A549 (cell line): ENCODE measurements around the gene LRTM2.

ENCODE experiments used
- CBX8 ChIP-seq: fragments of 200-600 bp; sonication (generic); IDR thresholded peaks from 2 replicates; pipeline ENCODE4 v1.6.1; 2016
- CEBPB ChIP-seq, 2 experiments: fragments of >200 bp in 1 of 2; sonication (Bioruptor Twin) in 1 of 2; formaldehyde crosslinking in 1 of 2; IDR thresholded peaks; 2 replicates each; pipeline ENCODE4 v1.6.1; 2012 to 2016
- CHD4 ChIP-seq: fragments of 200-600 bp; sonication (generic); IDR thresholded peaks from 2 replicates; pipeline ENCODE4 v1.6.1; 2016; ENCODE audit warnings: antibody characterized with exemption, mild to moderate bottlenecking, borderline replicate concordance
- ESRRA ChIP-seq: fragments of 150-350 bp; IDR thresholded peaks from 2 replicates; pipeline ENCODE4 v1.6.1; 2014; ENCODE audit warnings: mild to moderate bottlenecking, low read length, borderline replicate concordance
- JUNB ChIP-seq: fragments of >200 bp; sonication (Bioruptor Twin); formaldehyde crosslinking; IDR thresholded peaks from 2 replicates; pipeline ENCODE4 v1.6.1; 2016
- MYC ChIP-seq: IDR thresholded peaks from 2 replicates; pipeline ENCODE4 v1.6.1; 2012; ENCODE audit warnings: mild to moderate bottlenecking, inconsistent platforms, low read length, improper control_type of control experiment, borderline replicate concordance
- POLR2A ChIP-seq: IDR thresholded peaks from 2 replicates; pipeline ENCODE4 v1.6.1; 2012; ENCODE audit warnings: mild to moderate bottlenecking, low read length
- RAD21 ChIP-seq, 2 experiments: fragments of >200 bp in 1 of 2; sonication (Bioruptor Twin) in 1 of 2; formaldehyde crosslinking in 1 of 2; IDR thresholded peaks in 1 of 2; conservative IDR thresholded peaks in 1 of 2; 2 replicates in 1 of 2; 3 replicates in 1 of 2; pipeline ENCODE4 v1.6.1; 2012 to 2018; ENCODE audit warnings: inconsistent platforms in 1 of 2
- RCOR1 ChIP-seq: fragments of 150-350 bp; IDR thresholded peaks from 2 replicates; pipeline ENCODE4 v1.6.1; 2014; ENCODE audit warnings: antibody characterized with exemption, low read length, low read depth
- RFX5 ChIP-seq: fragments of 450-650 bp; IDR thresholded peaks from 2 replicates; pipeline ENCODE4 v1.7.1; 2014; ENCODE audit warnings: antibody characterized with exemption, mild to moderate bottlenecking, moderate library complexity
- SMC3 ChIP-seq: fragments of >200 bp; sonication (Bioruptor Twin); formaldehyde crosslinking; IDR thresholded peaks from 3 replicates; pipeline ENCODE4 v1.6.1; 2018; ENCODE audit warnings: inconsistent platforms
- TF ChIP-seq, protein P1 (sequence below): fragments of >200 bp; sonication (Bioruptor Twin); formaldehyde crosslinking; IDR thresholded peaks from 3 replicates; pipeline ENCODE4 v1.5.1; 2016
- TF ChIP-seq, protein P2 (sequence below): IDR thresholded peaks from 2 replicates; pipeline ENCODE4 v1.6.1; 2012
- TF ChIP-seq, protein P3 (sequence below): fragments of 200-600 bp; sonication (generic); IDR thresholded peaks from 2 replicates; pipeline ENCODE4 v1.6.1; 2016; ENCODE audit warnings: antibody characterized with exemption, mild to moderate bottlenecking, moderate library complexity

DNA sequence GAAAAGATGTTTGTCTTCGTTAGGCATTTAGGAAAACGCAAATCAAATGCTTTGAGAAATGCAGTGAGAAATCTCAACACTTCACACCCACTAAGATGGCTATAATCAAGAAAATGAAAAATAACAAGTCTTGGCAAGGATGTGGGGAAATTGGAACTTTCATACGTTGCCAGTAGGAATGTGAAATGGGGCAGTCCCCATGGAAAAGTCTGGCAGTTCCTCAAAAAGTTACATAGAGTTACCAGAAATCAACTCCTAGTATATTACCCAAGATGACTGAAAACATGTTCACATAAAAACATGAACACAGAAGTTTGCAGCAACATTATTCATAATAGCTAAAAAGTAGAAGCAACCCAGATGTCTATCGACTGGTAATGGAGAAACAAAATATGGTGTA lies 41.5 kb upstream of the LRTM2 start:
- TF ChIP-seq POLR2A (no peak), RAD21 (conservative IDR thresholded peaks at IDR 0.05 in 1 of 2, IDR thresholded peaks at IDR 0.05 in 1 of 2) (no peak), ESRRA (no peak), CHD4 (no peak), RFX5 (no peak), RCOR1 (no peak), CBX8 (no peak), MYC (no peak), CEBPB (IDR thresholded peaks at IDR 0.05) (no peak), SMC3 (no peak), JUNB (no peak)
- TF ChIP-seq, protein P1, sequence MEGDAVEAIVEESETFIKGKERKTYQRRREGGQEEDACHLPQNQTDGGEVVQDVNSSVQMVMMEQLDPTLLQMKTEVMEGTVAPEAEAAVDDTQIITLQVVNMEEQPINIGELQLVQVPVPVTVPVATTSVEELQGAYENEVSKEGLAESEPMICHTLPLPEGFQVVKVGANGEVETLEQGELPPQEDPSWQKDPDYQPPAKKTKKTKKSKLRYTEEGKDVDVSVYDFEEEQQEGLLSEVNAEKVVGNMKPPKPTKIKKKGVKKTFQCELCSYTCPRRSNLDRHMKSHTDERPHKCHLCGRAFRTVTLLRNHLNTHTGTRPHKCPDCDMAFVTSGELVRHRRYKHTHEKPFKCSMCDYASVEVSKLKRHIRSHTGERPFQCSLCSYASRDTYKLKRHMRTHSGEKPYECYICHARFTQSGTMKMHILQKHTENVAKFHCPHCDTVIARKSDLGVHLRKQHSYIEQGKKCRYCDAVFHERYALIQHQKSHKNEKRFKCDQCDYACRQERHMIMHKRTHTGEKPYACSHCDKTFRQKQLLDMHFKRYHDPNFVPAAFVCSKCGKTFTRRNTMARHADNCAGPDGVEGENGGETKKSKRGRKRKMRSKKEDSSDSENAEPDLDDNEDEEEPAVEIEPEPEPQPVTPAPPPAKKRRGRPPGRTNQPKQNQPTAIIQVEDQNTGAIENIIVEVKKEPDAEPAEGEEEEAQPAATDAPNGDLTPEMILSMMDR: no peak
- TF ChIP-seq, protein P2, sequence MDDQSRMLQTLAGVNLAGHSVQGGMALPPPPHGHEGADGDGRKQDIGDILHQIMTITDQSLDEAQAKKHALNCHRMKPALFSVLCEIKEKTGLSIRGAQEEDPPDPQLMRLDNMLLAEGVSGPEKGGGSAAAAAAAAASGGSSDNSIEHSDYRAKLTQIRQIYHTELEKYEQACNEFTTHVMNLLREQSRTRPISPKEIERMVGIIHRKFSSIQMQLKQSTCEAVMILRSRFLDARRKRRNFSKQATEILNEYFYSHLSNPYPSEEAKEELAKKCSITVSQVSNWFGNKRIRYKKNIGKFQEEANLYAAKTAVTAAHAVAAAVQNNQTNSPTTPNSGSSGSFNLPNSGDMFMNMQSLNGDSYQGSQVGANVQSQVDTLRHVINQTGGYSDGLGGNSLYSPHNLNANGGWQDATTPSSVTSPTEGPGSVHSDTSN: no peak
- TF ChIP-seq, protein P3, sequence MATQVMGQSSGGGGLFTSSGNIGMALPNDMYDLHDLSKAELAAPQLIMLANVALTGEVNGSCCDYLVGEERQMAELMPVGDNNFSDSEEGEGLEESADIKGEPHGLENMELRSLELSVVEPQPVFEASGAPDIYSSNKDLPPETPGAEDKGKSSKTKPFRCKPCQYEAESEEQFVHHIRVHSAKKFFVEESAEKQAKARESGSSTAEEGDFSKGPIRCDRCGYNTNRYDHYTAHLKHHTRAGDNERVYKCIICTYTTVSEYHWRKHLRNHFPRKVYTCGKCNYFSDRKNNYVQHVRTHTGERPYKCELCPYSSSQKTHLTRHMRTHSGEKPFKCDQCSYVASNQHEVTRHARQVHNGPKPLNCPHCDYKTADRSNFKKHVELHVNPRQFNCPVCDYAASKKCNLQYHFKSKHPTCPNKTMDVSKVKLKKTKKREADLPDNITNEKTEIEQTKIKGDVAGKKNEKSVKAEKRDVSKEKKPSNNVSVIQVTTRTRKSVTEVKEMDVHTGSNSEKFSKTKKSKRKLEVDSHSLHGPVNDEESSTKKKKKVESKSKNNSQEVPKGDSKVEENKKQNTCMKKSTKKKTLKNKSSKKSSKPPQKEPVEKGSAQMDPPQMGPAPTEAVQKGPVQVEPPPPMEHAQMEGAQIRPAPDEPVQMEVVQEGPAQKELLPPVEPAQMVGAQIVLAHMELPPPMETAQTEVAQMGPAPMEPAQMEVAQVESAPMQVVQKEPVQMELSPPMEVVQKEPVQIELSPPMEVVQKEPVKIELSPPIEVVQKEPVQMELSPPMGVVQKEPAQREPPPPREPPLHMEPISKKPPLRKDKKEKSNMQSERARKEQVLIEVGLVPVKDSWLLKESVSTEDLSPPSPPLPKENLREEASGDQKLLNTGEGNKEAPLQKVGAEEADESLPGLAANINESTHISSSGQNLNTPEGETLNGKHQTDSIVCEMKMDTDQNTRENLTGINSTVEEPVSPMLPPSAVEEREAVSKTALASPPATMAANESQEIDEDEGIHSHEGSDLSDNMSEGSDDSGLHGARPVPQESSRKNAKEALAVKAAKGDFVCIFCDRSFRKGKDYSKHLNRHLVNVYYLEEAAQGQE: no peak
